ENCODE data around the gene FAM13A.

GRCh38 chr4:88960576-88960975 lies 96.4 kb downstream of the FAM13A start:
- no peak for TF ChIP-seq POLR2A (IDR thresholded peaks at IDR 0.05)
- TF ChIP-seq, protein P1, sequence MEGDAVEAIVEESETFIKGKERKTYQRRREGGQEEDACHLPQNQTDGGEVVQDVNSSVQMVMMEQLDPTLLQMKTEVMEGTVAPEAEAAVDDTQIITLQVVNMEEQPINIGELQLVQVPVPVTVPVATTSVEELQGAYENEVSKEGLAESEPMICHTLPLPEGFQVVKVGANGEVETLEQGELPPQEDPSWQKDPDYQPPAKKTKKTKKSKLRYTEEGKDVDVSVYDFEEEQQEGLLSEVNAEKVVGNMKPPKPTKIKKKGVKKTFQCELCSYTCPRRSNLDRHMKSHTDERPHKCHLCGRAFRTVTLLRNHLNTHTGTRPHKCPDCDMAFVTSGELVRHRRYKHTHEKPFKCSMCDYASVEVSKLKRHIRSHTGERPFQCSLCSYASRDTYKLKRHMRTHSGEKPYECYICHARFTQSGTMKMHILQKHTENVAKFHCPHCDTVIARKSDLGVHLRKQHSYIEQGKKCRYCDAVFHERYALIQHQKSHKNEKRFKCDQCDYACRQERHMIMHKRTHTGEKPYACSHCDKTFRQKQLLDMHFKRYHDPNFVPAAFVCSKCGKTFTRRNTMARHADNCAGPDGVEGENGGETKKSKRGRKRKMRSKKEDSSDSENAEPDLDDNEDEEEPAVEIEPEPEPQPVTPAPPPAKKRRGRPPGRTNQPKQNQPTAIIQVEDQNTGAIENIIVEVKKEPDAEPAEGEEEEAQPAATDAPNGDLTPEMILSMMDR (IDR thresholded peaks at IDR 0.05), result no peak

Data from esophagus squamous epithelium (tissue), 4 donors.